GM18519 (cell line): Measurements from ENCODE around the gene TMC4.

ENCODE experiments used
- ATAC-seq: cut with Tn5 transposase; IDR thresholded peaks from one replicate; pipeline ENCODE4 v1.9.1; 2021; ENCODE audit warnings: mild to moderate bottlenecking, moderate library complexity; ENCODE audit not compliant: unreplicated experiment, low FRiP score

TMC4 gene

GRCh38 chr19:54158812-54159351 lies 14.1 kb downstream of the TMC4 start:
- no peak for ATAC-seq

DNA sequence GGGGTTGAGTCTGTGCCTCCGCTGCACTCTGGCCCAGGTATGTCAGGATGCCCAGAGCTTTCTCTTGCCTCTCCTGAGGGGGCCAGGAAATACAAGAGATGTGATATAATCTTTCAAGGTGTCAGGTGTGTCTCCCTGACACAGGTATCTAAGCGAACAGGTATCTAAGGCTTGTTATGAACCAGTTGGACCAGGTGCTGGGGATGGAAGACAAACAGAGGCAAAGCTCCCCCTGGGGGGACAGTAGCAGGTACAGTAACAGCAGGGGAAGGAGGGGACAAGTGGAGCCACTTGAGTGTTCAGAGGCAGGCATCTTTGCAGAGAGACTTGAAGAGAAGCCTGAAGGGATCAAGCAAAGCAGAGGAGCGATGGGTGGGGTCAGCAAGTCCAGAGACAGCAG lies 16.0 kb downstream of the TMC4 start:
- no peak for ATAC-seq

GRCh38 chr19:54156490-54156889 lies 16.5 kb downstream of the TMC4 start:
- ATAC-seq = no peak

- ATAC-seq = no peak
Measured at GRCh38 chr19:54155694-54156093, 17.3 kb downstream of the TMC4 start.

- no peak for ATAC-seq
Measured at GRCh38 chr19:54154603-54155345, 18.2 kb downstream of the TMC4 start.

DNA sequence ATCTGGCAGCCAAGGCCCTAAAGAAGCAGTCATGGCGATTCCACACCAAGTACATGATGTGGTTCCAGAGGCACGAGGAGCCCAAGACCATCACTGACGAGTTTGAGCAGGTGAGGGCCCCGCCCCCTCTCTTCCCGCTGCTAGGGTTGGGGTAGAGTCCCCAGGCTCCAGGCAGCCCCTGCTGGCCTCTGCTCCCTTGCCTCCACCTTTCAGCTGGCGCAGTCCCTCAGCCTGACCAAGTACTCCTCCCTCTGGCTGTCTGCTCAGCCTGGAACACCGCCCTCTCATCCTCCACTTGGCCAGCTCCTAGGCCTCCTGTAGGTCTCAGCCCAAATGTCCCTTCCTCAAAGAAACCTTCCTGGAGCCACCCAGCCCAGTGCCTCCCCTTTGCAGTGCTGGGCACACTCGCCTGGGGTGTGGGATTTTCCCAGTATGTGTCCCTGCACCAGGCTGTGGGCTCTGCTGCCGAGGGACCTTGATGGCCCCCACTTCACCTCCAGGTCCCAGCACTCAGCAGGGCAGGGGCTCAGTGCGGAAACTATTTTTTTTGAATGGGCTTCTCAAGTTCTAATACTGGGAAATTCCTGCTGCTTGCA lies 19.1 kb downstream of the TMC4 start:
- ATAC-seq = no peak

GRCh38 chr19:54152878-54153524 lies 20.0 kb downstream of the TMC4 start:
- ATAC-seq = no peak

- ATAC-seq = no peak
Measured at GRCh38 chr19:54152267-54152666, 20.7 kb downstream of the TMC4 start.

DNA sequence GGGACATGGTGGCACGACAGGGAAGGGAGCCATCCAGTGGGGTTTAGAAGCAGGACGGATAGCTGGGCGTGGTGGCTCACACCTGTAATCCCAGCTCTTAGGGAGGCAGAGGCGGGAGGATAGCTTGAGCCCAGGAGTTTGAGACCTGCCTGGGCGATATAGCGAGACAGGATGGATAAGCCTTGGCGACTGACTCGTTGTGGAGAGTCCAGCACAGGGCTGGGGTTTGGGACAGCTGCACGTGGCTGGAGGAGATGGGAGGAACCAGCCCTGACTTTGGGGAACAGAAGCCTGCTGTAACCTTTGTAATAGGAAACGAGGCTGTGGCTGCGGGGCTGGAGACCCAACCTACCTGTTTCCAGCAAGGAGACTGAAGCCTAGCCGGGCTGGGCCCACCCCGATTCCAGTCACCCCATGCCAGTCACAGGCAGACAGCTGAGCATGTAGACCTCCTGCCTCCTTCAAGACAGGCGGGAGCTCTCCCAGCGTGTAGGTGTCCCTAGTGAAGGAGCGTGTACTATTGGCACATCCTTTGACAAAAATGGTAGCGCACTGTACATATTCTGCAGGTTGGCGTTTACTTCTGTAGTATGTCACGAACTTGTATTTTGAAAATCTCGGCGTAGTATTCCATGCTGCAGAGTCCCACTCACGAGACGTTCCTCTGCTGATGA lies 21.5 kb downstream of the TMC4 start:
- no peak for ATAC-seq

DNA sequence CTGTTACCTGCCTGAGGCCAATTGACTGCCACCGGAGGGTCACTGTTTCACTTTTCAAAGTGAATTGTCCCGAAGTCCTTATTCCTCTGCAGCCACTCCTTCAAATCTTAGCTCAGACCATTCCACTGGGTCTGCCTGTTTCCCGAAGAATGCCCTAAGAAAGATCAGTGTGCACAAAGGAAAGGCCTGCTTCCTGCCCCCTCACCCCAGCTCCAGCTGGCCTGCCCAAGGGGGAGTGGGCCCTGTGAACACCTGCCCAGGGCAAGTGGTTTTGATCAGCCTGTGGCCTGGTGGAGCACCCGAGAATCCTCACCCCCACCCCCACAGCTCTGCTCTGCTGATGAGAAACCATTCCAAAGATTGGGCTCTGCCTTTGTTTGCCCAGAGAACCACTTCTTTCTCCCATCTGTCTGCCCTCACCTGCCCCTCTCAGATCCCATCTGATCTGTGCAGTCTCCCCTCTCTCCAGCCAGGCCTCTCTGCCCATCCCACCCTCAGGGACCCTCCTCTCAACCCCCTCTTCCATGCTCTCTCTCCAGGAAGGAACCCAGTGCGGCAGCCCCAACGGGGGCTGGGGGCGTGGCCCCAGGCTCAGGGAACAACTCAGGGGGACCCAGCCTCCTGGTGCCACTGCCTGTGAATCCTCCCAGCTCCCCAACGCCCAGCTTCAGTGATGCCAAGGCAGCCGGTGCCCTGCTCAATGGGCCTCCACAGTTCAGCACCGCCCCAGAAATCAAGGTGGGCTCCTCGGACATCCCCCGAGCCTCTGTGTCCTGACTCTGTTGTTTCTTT lies 23.7 kb downstream of the TMC4 start:
- no peak for ATAC-seq

DNA sequence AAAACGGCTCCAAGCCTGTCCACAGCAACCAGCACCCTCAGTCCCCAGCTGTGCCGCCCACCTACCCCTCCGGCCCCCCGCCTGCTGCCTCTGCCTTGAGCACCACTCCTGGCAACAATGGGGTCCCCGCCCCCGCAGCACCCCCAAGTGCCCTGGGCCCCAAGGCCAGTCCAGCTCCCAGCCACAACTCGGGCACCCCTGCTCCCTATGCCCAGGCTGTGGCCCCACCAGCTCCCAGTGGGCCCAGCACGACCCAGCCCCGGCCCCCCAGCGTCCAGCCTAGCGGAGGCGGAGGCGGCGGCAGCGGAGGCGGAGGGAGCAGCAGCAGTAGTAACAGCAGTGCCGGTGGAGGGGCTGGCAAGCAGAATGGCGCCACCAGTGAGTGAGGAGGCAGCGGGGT lies 24.8 kb downstream of the TMC4 start:
- no peak for ATAC-seq

GRCh38 chr19:54147676-54148075 lies 25.3 kb downstream of the TMC4 start:
- ATAC-seq = no peak

- no peak for ATAC-seq
Measured at GRCh38 chr19:54145541-54146158, 27.3 kb downstream of the TMC4 start.

DNA sequence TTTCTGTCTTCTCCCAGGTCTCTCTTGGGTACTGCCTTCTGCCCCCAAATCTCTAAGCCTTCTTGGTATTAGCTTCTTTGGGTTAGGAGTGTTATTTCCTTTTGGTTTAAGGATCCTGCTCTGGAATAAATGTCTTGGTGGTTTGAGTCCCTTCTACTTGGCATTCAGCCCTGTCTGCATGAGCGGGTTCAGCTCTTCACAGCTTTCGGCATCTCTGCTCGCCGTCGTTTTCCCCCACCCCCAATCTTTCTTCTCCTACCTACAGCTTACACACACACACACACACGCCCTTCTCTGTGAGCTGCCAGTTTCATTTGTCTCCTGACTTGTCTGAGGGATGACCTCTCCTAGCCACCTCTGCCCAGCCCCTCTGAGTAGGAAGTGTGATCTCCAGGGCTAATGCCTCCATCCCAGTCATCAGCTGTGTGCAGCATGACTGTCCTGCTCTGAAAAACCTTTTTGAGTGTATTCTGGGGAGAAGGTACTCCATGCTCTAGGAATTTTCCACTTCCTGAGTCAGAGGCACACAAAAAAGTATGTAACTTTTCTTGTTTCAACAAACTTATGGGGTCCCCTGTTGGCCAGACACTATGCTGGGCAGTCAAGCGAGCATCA lies 30.7 kb downstream of the TMC4 start:
- ATAC-seq = no peak

DNA sequence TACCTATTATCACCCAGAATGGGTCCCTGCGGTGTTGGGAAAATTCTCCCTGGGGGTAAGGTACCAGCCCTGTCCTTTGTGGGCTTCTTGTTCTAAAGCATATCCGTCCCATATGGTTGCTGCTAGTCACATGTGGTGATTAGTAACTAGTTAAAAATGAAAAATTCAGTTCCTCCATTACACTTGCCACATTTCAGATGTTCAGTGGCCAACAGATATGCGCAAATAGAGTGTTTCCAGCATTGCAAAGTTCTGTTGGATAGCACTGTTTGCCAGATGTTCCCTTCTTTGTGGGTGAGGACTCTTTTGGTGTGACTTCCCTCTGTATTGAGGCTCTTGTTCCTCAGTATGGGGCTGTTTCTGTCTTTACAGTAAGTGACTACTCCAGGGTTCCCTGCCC lies 31.6 kb downstream of the TMC4 start:
- no peak for ATAC-seq

DNA sequence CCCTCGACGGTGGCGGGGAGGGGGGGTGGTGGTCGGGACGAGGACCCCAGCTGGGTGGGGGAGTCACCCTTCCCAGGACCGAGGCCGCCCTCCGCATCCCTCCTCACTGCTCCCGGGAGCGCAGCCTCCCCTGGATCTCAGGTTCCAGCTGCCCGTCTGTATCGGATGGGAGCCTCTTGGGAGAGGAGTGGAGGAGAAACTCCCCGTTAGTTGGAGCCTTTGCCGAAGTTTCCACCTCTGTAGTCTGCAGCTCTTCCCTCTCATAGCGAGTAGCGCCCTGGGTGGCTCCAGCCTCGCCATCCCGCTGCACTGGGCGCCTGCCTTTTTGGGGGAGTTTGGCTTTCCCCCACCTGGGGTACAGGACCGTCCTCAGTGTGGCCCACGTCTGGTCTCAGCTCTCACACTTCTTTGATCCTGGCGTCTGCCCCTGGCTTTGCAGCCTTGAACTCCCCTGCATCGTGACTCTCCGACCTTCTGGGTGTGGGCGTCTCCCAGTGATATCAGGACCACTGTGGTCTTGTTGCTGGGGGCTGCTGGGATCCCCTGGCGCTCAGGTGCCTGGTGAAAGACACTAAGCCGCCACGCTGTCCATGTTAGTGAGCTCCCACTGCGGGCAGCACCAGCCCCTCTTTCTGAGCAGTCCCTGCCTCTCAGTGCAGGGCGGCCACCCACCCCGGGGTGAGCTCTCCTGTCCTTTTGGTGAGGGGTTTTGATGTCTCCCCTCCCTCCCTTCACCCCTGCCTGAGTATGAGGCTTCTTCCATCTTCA lies 34.3 kb downstream of the TMC4 start:
- no peak for ATAC-seq

DNA sequence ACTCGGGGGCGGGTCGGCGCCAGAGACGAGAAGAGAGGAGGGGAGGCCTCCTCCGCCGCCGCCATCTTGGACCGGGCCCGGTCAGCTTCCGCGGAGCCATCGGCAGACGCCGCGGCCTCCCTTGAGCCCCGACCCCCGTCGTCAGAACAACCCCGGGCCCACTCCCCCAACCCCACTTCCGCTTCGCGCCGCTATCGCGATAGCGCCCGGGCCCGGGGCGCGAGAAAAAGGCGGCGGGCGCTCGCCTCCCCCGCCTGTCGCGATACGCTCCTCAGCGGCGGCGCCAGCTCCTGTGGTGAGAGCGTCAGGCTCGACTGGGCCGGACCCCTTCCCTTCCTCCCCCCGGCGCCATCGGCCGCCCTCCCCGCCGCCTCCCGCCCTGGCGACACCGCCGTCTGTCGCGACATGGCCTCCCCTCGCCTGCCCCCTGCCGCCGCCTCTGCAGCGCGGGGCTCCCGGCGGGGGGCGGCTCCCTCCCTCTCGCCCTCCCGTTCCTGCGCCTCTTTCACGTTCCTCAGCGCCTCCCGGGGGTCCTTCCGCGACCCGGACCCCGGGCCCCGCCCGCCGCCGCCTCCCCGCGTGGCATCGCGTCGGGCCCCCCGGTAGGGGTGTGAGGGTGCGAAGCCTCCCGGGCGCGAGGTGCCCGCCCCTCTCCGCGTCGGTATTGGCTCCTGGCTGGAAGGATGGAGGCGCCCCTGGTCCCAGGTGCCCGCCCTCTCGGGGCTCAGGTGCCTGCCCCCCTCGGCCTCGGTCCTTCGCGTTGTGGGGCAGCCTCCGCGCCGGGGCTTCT lies 35.1 kb downstream of the TMC4 start, which contains the start of gene CNOT3:
TSS of gene CNOT3 (plus strand) at position 64 of the 790 bp plus-strand sequence. CDS start 5,217 bp downstream, outside the sequence.
- no peak for ATAC-seq
